Lung (tissue), 12 donors: ENCODE measurements around the gene MYO18B. TPM values are rescaled to one million over a fixed set of nuclear protein-coding genes. Genes with fewer than 3 reads are reported as not detected.
A peak's percentile ranks its signal among the peaks of the same experiment; 100 is the strongest.

ENCODE experiments used
- ATAC-seq: fragments of 200-7000 bp; cut with Tn5 transposase; one replicate; pipeline ENCODE4 v1.9.1; 2020; ENCODE audit warnings: moderate number of reproducible peaks; ENCODE audit not compliant: insufficient read depth, low FRiP score
- DNase-seq, 3 donors: peaks; one replicate each; pipeline ENCODE4 v3.0.0-alpha.2; 2013 to 2017
- H3K27ac ChIP-seq, 2 donors: one replicate each; pipeline ENCODE4 v1.5.1; 2013; ENCODE audit warnings: mild to moderate bottlenecking in 2 of 2, moderate library complexity in 2 of 2, control low read depth in 1 of 2, inconsistent platforms in 1 of 2, low read depth in 1 of 2, low read length in 1 of 2
- H3K27me3 ChIP-seq, 3 donors: one replicate each; pipeline ENCODE4 v1.5.1; 2013; ENCODE audit warnings: low read length in 2 of 3; ENCODE audit not compliant: control insufficient read depth in 3 of 3, insufficient read depth in 3 of 3
- H3K36me3 ChIP-seq, 4 donors: one replicate each; pipeline ENCODE4 v1.5.1; 2013; ENCODE audit warnings: low read length in 4 of 4, mild to moderate bottlenecking in 1 of 4, moderate library complexity in 1 of 4; ENCODE audit not compliant: control insufficient read depth in 4 of 4, insufficient read depth in 4 of 4
- H3K4me1 ChIP-seq, 5 donors: one replicate each; pipeline ENCODE4 v1.5.1; 2013; ENCODE audit warnings: low read length in 5 of 5, mild to moderate bottlenecking in 2 of 5, moderate library complexity in 1 of 5; ENCODE audit not compliant: control insufficient read depth in 5 of 5, insufficient read depth in 5 of 5
- H3K4me3 ChIP-seq: one replicate; pipeline ENCODE4 v1.5.1; 2013; ENCODE audit warnings: mild to moderate bottlenecking, control low read depth, moderate library complexity
- H3K9ac ChIP-seq, 2 donors: one replicate each; pipeline ENCODE4 v1.5.1; 2013; ENCODE audit warnings: low read length in 2 of 2, control low read depth in 1 of 2; ENCODE audit not compliant: insufficient read depth in 1 of 2
- H3K9me3 ChIP-seq, 4 donors: one replicate each; pipeline ENCODE4 v1.5.1; 2013; ENCODE audit warnings: low read length in 3 of 4, mild to moderate bottlenecking in 1 of 4, moderate library complexity in 1 of 4; ENCODE audit not compliant: control insufficient read depth in 4 of 4, insufficient read depth in 3 of 4
- WGBS, 2 donors: extraction: QIAGEN DNeasy Blood & Tissue Kit; methylation state at CpG; one replicate each; pipeline ENCODE4 v1.1.7; 2013; 5-methylcytosine and 5-hydroxymethylcytosine counted together
- polyA plus RNA-seq, 2 donors: library from polyadenylated mRNA; stranded (reverse); fragments of 200-250 nt; gene quantifications; one replicate each; pipeline ENCODE4 v1.2.1, GENCODE V29; 2013
- total RNA-seq, 2 donors: library from RNA; depleted of rRNA in 1 of 2; stranded (reverse); fragments of >200 nt in 1 of 2; gene quantifications; one replicate each; pipeline ENCODE4 v1.2.1, GENCODE V29; 2014 to 2021
- TF ChIP-seq, protein P1 (sequence below): IDR thresholded peaks from 2 replicates; pipeline ENCODE4 v1.5.1; 2012; ENCODE audit warnings: mild to moderate bottlenecking; ENCODE audit errors: control extremely low read depth, extremely low read depth
- donor health status: control.
- donor health status: control.
- donor health status: Bipolar disorder and iron deficiency.
- donor health status: healthy.
- donor health status: DM: yes; HTN: yes; CAD: no.

MYO18B gene
- total and polyA plus RNA-seq, 4 donors, result 0.02 to 0.71 (median 0.07) TPM

DNA sequence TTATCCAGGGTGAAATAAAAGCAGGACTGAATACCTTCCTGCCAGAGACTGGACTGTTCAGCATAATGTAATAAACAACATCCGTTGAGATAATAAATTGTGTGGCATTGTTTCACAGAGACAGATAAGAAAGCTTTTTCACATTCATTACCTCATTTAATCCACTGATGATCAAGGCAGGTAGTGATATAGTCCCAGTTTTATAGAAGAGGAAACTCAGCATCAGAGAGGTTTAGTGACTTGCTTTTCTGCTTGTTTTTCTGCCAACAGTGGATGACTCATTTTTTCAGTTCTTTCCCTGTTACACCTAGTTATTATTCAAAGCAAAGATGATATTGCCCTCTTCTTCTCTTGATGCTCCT, 4.0 kb downstream of the MYO18B start:
- WGBS, 2 donors, result 19 to 60% methylated on average over 1 of the region's 1 CpG
- peaks cover 0 to 9% (median 0%) of the 10 kb centered on the region in 3 donors for H3K27me3 ChIP-seq
- TF ChIP-seq, protein P1, sequence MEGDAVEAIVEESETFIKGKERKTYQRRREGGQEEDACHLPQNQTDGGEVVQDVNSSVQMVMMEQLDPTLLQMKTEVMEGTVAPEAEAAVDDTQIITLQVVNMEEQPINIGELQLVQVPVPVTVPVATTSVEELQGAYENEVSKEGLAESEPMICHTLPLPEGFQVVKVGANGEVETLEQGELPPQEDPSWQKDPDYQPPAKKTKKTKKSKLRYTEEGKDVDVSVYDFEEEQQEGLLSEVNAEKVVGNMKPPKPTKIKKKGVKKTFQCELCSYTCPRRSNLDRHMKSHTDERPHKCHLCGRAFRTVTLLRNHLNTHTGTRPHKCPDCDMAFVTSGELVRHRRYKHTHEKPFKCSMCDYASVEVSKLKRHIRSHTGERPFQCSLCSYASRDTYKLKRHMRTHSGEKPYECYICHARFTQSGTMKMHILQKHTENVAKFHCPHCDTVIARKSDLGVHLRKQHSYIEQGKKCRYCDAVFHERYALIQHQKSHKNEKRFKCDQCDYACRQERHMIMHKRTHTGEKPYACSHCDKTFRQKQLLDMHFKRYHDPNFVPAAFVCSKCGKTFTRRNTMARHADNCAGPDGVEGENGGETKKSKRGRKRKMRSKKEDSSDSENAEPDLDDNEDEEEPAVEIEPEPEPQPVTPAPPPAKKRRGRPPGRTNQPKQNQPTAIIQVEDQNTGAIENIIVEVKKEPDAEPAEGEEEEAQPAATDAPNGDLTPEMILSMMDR, result no peak
- H3K36me3 ChIP-seq, result no peaks in the 10 kb centered on the region
- DNase-seq, result no peak
- no peak overlapping the region for H3K4me3 ChIP-seq
- H3K27ac ChIP-seq, result peak overlapping the region in 1 of 2 donors; percentile 94
- H3K4me1 ChIP-seq, result peaks cover 0 to 2% (median 0%) of the 10 kb centered on the region in 5 donors
- no peak for ATAC-seq
- no peaks in the 10 kb centered on the region for H3K9me3 ChIP-seq
- H3K9ac ChIP-seq, result no peak overlapping the region

DNA sequence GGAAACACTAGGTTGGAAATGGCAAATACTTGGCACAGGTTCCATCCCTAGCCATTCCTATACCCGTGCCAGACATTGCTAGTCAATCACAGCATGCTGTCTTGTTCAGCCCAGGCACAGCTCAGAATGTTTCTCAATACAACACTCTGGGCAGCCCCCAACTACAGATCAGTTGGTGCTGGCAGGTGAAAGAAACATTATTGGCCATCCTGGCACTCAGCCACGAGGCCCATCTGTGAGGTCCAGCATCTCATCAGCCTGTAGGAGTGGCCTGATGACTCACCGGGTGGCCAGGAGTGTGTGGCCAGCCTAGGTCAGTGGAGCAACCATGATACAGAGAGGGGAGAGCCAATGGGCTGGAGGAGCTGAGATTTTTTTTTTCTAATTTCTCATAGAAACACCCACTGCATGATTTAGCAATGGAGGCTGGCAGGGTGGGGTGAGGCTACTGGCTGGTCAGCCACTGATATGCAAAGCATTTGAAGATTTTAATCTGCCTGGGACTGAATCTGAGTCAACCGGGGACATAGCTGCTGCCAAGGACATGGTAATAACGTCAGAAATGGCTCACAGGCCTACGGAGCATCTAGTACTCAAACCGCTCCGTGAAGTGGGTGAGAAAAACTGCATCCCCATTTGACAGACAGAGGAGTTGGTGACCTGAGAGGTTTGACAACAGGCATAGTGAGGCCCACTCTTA, 5.4 kb downstream of the MYO18B start:
- TF ChIP-seq, protein P1, result no peak
- H3K27ac ChIP-seq, result peak overlapping the region in 1 of 2 donors; percentile 93
- peaks cover 0 to 2% (median 0%) of the 10 kb centered on the region in 5 donors for H3K4me1 ChIP-seq
- ATAC-seq (peak; percentile 64), DNase-seq (no peak)
- H3K27me3 ChIP-seq, result peaks cover 0 to 6% (median 0%) of the 10 kb centered on the region in 3 donors
- 67 to 79% methylated on average over 8 of the region's 8 CpGs for WGBS, 2 donors
- H3K9ac ChIP-seq, result no peak overlapping the region
- H3K4me3 ChIP-seq, result no peak overlapping the region
- no peaks in the 10 kb centered on the region for H3K9me3 ChIP-seq
- H3K36me3 ChIP-seq, result no peaks in the 10 kb centered on the region

DNA sequence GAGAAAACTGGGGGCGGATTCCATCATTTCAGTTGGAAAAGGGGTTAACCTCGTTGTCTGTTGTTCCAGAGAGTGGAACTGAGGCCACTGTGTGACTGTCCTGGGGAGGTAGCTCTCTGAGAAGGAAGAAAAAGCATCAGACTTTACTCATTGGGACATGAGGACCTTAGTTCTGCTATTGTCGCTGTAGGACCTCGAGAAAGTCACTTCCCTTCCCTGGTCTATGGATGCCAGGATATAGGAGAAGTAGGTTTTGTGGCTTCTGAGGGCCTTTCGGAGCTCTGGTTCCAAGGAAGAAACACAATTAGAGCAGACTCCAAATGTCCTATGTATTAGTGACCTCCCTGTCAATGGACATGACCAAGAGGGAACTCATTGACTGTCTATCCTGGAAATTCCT, 6.2 kb downstream of the MYO18B start:
- Histone ChIP-seq H3K36me3 (no peaks in the 10 kb centered on the region), H3K9me3 (no peaks in the 10 kb centered on the region), H3K4me1 (peaks cover 0 to 2% (median 0%) of the 10 kb centered on the region in 5 donors), H3K4me3 (no peak overlapping the region), H3K27me3 (peaks cover 0 to under 1% (median 0%) of the 10 kb centered on the region in 3 donors), H3K9ac (no peak overlapping the region), H3K27ac (peak overlapping the region in 1 of 2 donors; percentile 93)
- TF ChIP-seq, protein P1, result no peak
- 72 to 75% methylated on average over 5 of the region's 5 CpGs for WGBS, 2 donors
- no peak for DNase-seq
- ATAC-seq, result no peak

DNA sequence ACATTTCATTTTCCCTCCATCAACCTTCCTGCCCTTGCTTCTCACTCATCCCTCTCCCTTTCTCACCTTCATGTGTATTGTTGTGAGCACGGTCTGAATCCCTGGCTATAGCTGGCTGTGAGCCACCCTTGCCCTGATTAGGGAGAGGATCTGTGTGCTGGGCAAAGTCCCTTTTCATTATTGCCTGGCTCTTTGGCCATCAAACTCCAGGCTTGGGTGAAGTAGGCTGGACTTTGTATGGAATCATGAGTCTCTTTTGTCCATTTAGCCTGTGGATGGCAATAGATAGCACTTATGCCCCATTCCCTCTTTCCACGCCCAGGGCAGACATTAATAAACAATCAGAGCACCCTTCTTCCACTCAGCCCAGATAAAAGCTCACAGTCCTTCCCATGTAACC, 6.7 kb downstream of the MYO18B start:
- Histone ChIP-seq H3K9ac (no peak overlapping the region), H3K4me3 (no peak overlapping the region), H3K27ac (peak overlapping the region in 1 of 2 donors; percentile 93), H3K4me1 (peaks cover 0 to 2% (median 0%) of the 10 kb centered on the region in 5 donors), H3K36me3 (no peaks in the 10 kb centered on the region), H3K9me3 (peaks cover 0 to 2% (median 0%) of the 10 kb centered on the region in 4 donors), H3K27me3 (no peaks in the 10 kb centered on the region)
- DNase-seq (no peak), ATAC-seq (no peak)
- 63 to 75% methylated on average over 2 of the region's 2 CpGs for WGBS, 2 donors
- TF ChIP-seq, protein P1, result no peak
